Measurements from ENCODE around the gene PI3.

The PI3 gene

GRCh38 chr20:45187693-45188092 lies 13.0 kb downstream of the PI3 start:
- no peak for DNase-seq (ENCODE audit: low read depth)

- DNase-seq (ENCODE audit: low read depth) = no peak
These were observed 14.4 kb downstream of the PI3 start for GRCh38 chr20:45189067-45189609.

GRCh38 chr20:45189861-45190260 lies 15.2 kb downstream of the PI3 start:
- DNase-seq (ENCODE audit: low read depth) = no peak

GRCh38 chr20:45191926-45192325 lies 17.2 kb downstream of the PI3 start:
- no peak for DNase-seq (ENCODE audit: low read depth)

- no peak for DNase-seq (ENCODE audit: low read depth)
These were observed 18.6 kb downstream of the PI3 start for GRCh38 chr20:45193331-45193730.

GRCh38 chr20:45206725-45207124 lies 32.0 kb downstream of the PI3 start, which contains the start of gene SEMG1:
Gene SEMG1 (plus strand): TSS chr20:45207033. CDS start chr20:45207054, 21 bp downstream.
- no peak for DNase-seq (ENCODE audit: low read depth)

GRCh38 chr20:45209924-45210323 lies 35.2 kb downstream of the PI3 start:
- DNase-seq (ENCODE audit: low read depth) = no peak

- DNase-seq (ENCODE audit: low read depth) = no peak
These were observed 37.1 kb downstream of the PI3 start for GRCh38 chr20:45211569-45212474.

GRCh38 chr20:45212836-45213235 lies 38.1 kb downstream of the PI3 start:
- DNase-seq (ENCODE audit: low read depth) = no peak

- no peak for DNase-seq (ENCODE audit: low read depth)
These were observed 43.4 kb downstream of the PI3 start for GRCh38 chr20:45218124-45218523.

GRCh38 chr20:45218636-45219035 lies 43.9 kb downstream of the PI3 start:
- DNase-seq (ENCODE audit: low read depth) = no peak

GRCh38 chr20:45221076-45221475 lies 46.4 kb downstream of the PI3 start, which contains the start of gene SEMG2:
Gene SEMG2 (plus strand): TSS chr20:45221373. CDS start chr20:45221390, 17 bp downstream.
- no peak for DNase-seq (ENCODE audit: low read depth)

GRCh38 chr20:45223136-45223535 lies 48.4 kb downstream of the PI3 start:
- no peak for DNase-seq (ENCODE audit: low read depth)
